ENCODE results near the gene WDFY2.
"Not testable (repeated sequence)": the region's sequence is repeated elsewhere in the genome, so short reads cannot be mapped to it uniquely, and the experiment has no call there.

Gene WDFY2

DNA sequence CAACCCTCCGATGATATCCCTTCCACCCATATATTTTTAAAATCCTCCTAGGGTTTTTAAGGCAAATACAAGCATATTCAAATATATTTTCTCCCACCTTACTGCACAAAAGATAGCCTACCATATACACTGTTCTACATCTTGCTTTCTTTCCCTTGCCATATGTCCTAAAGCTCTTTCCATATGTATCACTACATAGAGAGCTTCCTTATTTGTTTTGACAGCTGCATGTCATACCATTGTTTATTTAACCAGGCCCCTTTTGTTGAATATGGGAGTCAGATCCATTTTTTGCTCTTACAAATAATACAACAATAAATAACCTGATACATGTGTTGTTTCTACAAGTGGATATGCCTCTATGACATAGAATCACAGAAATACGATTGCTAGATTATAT is 32.8 kb upstream of the WDFY2 start:
- no peaks in the 10 kb centered on the region for H3K27me3 ChIP-seq (ENCODE audit: insufficient read depth, low read length)
- H3K4me1 ChIP-seq (ENCODE audit: insufficient read depth, low read length) = no peaks in the 10 kb centered on the region; the same call in 1 of the 2 replicates
- no peak overlapping the region for H3K9ac ChIP-seq (ENCODE audit: low read depth, low read length)
- no peak overlapping the region for H3K27ac ChIP-seq (ENCODE audit: low read length)
- no peak overlapping the region for H3K4me3 ChIP-seq (ENCODE audit: low read length)
- no peaks in the 10 kb centered on the region for H3K36me3 ChIP-seq (ENCODE audit: insufficient read depth, low read depth, low read length)
- H3K9me3 ChIP-seq (ENCODE audit: insufficient read depth, low read depth, low read length) = no peaks in the 10 kb centered on the region

DNA sequence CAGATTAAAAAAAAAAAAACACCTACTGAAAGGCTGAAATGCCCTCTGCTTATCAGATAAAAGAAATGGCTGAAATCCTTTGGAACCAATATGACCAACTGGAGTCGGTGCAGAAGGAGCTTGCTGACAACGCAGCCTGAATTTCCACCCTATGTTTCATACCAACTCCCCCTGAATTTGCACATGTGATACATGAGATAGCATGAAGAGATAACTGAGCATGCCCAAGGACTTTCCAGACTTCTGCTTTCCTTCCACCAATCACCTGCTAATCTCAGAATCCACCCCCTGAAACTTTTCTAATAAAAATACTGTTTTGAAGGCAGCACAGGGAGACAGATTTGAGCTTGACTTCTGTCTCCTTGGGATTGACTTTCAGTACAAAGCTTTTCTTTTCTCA is 32.2 kb upstream of the WDFY2 start:
- Histone ChIP-seq H3K4me3 (ENCODE audit: low read length) (no peak overlapping the region), H3K36me3 (ENCODE audit: insufficient read depth, low read depth, low read length) (no peaks in the 10 kb centered on the region), H3K27ac (ENCODE audit: low read length) (no peak overlapping the region), H3K4me1 (ENCODE audit: insufficient read depth, low read length) (no peaks in the 10 kb centered on the region; the same call in 1 of the 2 replicates), H3K9ac (ENCODE audit: low read depth, low read length) (no peak overlapping the region), H3K27me3 (ENCODE audit: insufficient read depth, low read length) (no peaks in the 10 kb centered on the region), H3K9me3 (ENCODE audit: insufficient read depth, low read depth, low read length) (no peaks in the 10 kb centered on the region)

DNA sequence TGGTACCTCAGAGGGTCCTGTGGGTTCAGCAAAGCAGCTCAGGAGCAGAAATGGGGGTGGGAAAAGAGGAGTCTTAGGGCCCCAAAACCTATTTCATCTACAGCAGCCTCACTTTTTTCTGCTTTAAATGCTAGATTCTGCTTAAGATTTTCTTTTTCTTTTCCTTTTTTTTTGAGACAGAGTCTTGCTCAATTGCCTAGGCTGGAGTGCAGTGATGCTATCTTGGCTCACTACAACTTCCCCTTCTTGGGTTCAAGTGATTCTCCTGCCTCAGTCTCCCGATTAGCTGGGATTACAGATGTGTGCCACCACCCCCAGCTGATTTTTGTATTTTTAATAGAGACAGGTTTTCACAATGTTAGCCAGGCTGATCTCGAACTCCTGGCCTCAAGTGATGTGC is 30.7 kb upstream of the WDFY2 start:
- no peak overlapping the region for H3K9ac ChIP-seq (ENCODE audit: low read depth, low read length)

DNA sequence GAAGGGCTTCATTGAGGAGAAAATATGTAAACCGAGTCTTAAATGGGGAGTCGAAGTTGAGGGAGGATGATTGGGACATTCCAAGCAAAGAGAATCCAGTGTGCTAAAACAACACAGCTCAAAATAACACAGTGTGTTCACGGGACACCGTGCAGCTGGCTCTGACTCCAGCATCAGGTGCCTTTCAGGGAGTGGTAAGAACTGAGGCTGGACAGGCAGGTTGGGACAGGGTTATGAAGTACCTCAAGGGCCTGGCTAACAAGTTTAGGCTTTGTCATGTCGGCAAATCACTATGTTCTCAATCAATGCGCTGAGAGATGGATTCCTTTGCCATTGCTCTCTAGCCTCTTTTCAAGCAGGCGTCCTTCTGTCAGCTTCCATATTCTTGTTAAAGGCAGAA is 27.5 kb upstream of the WDFY2 start:
- H3K27me3 ChIP-seq (ENCODE audit: insufficient read depth, low read length) = no peaks in the 10 kb centered on the region
- H3K4me3 ChIP-seq (ENCODE audit: low read length) = no peak overlapping the region
- no peak overlapping the region for H3K27ac ChIP-seq (ENCODE audit: low read length)
- no peak overlapping the region for H3K9ac ChIP-seq (ENCODE audit: low read depth, low read length)
- no peaks in the 10 kb centered on the region for H3K36me3 ChIP-seq (ENCODE audit: insufficient read depth, low read depth, low read length)
- no peaks in the 10 kb centered on the region for H3K9me3 ChIP-seq (ENCODE audit: insufficient read depth, low read depth, low read length)
- H3K4me1 ChIP-seq (ENCODE audit: insufficient read depth, low read length) = peaks cover 3% of the 10 kb centered on the region; the same call in 1 of the 2 replicates

More for the DNA sequence above, 30.7 kb upstream of the WDFY2 start:
- no peak overlapping the region for H3K27ac ChIP-seq (ENCODE audit: low read length)
- no peaks in the 10 kb centered on the region for H3K36me3 ChIP-seq (ENCODE audit: insufficient read depth, low read depth, low read length)
- H3K27me3 ChIP-seq (ENCODE audit: insufficient read depth, low read length) = no peaks in the 10 kb centered on the region
- H3K4me3 ChIP-seq (ENCODE audit: low read length) = no peak overlapping the region
- H3K4me1 ChIP-seq (ENCODE audit: insufficient read depth, low read length) = peaks cover 3% of the 10 kb centered on the region; the same call in 1 of the 2 replicates
- no peaks in the 10 kb centered on the region for H3K9me3 ChIP-seq (ENCODE audit: insufficient read depth, low read depth, low read length)

DNA sequence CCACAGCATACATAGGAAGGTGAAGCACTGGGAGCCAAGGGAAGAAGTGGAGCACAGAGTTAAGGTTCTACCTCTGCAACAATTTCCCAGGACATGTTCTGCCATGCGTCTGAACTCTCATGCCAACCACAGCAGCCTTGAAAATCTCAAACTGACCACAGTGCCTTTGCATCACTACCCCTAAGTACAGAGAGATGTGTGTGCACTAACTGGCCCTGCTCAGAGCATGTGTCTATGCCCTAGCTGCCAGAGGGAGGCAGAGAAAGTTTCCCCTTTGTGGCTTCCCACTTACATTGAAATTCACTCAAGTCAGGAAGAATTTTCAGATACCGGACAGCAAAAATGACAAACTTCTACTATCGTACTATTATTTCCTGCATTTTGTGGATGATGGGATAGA is 26.8 kb upstream of the WDFY2 start:
- Histone ChIP-seq H3K27me3 (ENCODE audit: insufficient read depth, low read length) (no peaks in the 10 kb centered on the region), H3K9ac (ENCODE audit: low read depth, low read length) (no peak overlapping the region), H3K36me3 (ENCODE audit: insufficient read depth, low read depth, low read length) (no peaks in the 10 kb centered on the region), H3K4me1 (ENCODE audit: insufficient read depth, low read length) (peaks cover 3% of the 10 kb centered on the region; the same call in 1 of the 2 replicates), H3K9me3 (ENCODE audit: insufficient read depth, low read depth, low read length) (no peaks in the 10 kb centered on the region), H3K4me3 (ENCODE audit: low read length) (no peak overlapping the region), H3K27ac (ENCODE audit: low read length) (no peak overlapping the region)

DNA sequence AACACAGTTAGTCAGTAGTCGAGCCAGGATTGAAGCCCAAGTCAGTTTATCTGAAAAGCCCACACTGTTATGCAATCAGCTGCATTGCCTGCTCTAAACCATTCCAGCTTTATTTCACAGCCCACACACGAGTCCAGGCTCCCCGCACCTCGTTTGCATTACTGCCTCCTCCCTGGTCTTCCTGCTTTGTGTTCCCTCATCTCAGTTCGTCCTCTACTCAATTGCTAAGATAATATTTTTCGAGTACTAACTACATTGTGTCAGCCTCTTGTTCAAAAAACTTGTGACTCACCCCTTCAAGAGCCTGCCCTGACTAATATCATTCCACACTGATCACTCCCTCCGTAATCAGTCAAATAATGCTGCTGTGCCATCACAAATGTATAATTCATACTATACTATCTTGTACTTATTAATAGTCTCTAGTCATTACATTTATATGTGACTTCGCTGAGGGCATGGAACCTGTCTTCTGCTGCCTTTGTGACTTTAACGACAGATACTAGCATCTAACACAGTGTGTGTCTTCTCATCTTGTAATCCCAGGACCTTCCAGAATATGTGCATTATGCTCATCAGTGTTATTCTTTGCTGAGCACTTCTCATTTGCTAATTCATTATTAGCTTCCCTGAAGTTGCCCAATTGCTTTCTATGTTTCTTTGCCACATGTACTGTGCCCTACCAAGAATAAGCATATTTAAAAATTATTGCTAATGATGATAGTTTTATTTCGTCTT is 26.2 kb upstream of the WDFY2 start:
- Histone ChIP-seq H3K4me3 (ENCODE audit: low read length) (no peak overlapping the region), H3K36me3 (ENCODE audit: insufficient read depth, low read depth, low read length) (no peaks in the 10 kb centered on the region), H3K27me3 (ENCODE audit: insufficient read depth, low read length) (no peaks in the 10 kb centered on the region), H3K27ac (ENCODE audit: low read length) (no peak overlapping the region), H3K4me1 (ENCODE audit: insufficient read depth, low read length) (peaks cover 3% of the 10 kb centered on the region; the same call in 1 of the 2 replicates), H3K9ac (ENCODE audit: low read depth, low read length) (no peak overlapping the region), H3K9me3 (ENCODE audit: insufficient read depth, low read depth, low read length) (no peaks in the 10 kb centered on the region)

DNA sequence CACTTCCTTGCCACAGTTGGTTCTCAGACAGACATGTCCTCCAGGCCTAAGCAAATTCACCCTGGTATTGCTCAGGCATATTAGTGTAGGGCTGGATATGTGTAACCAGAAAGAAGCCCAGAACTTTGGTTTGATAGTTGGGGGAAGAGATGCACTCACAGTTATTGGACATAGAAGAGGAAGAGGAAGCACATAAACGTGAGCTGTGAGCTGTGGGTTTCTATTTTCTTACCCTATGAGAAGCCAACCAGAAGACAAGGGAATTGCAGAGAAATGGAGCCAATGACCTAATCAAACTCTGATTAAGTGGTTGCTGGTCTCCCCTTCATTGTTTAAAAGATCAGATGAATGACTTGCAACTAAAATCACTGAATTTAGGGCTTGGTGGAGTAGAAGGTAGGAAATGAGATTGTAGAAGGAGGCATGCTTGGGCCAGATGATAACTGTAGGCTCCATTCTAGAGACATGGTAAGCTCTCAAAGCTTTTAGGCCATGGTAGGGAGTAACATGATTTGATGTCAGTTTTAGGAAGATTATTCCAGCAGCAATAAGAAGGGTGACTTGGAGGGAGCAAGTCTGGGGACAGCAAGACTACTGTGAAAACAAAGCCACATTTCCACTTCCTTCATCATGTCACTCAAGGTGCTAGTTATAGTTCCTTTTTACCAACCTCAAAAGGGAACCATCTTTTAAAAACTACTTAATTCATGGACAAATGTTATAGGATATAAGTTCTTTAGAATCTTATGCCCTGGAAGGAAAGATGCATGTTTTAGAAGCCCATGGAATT is 24.1 kb upstream of the WDFY2 start:
- H3K36me3 ChIP-seq (ENCODE audit: insufficient read depth, low read depth, low read length) = no peaks in the 10 kb centered on the region
- H3K9me3 ChIP-seq (ENCODE audit: insufficient read depth, low read depth, low read length) = no peaks in the 10 kb centered on the region
- H3K27ac ChIP-seq (ENCODE audit: low read length) = no peak overlapping the region
- no peaks in the 10 kb centered on the region for H3K27me3 ChIP-seq (ENCODE audit: insufficient read depth, low read length)
- H3K9ac ChIP-seq (ENCODE audit: low read depth, low read length) = no peak overlapping the region
- H3K4me1 ChIP-seq (ENCODE audit: insufficient read depth, low read length) = peaks cover 3% of the 10 kb centered on the region; the same call in 1 of the 2 replicates
- no peak overlapping the region for H3K4me3 ChIP-seq (ENCODE audit: low read length)

DNA sequence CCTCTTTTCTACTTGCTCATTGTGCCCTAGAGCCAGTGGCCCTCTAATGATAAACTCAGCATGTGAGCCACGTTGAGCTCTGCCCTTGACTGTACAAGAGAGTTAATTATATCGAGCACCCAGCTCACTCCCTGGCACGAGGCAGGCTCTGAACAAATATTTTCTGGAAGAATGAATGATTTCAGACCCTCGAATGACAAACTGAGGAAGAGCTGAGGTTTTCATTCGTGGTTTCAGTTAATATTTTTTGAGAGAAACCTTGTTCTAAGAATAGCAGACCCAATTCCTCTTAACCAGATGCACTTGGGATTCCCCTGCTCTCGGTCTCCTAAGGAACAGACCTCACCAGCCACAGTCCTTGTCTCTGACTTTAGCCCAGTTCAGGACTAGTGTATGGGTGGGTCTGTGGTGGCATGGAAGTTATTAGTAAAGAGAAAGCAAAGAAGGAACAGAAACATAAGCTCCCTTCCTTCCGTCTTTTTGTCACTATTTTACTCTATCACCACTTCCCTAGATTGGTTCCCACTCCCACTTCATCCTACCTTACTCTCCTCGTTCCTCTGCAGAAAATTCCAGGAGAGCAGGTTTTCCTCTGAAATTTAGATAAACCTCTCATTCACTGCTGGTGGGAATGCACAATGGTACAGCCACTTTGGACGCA is 22.1 kb upstream of the WDFY2 start:
- Histone ChIP-seq H3K4me1 (ENCODE audit: insufficient read depth, low read length) (peaks cover 3% of the 10 kb centered on the region; the same call in 1 of the 2 replicates), H3K4me3 (ENCODE audit: low read length) (no peak overlapping the region), H3K27me3 (ENCODE audit: insufficient read depth, low read length) (no peaks in the 10 kb centered on the region), H3K9me3 (ENCODE audit: insufficient read depth, low read depth, low read length) (peaks cover 5% of the 10 kb centered on the region), H3K36me3 (ENCODE audit: insufficient read depth, low read depth, low read length) (no peaks in the 10 kb centered on the region), H3K9ac (ENCODE audit: low read depth, low read length) (no peak overlapping the region), H3K27ac (ENCODE audit: low read length) (no peak overlapping the region)

DNA sequence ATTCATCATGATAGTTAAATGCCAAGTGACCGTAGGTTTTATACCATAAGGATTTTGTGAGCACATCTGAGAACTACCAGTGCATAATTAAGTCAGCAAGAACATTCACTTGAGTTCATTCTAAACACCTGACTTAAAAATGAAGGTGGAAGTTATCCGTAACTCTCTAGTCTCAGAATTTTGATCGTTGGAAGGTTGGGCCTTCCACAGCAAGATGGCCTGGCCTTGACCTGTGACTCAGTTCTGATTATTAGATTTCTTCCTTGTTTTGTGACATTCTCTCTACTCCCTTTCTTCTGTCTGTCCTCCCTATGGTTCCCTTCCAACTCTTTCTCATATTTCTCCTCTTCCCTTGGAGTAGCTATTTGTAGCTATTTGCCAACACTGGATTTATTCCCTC is 20.0 kb upstream of the WDFY2 start:
- H3K4me1 ChIP-seq (ENCODE audit: insufficient read depth, low read length) = no peaks in the 10 kb centered on the region
- no peak overlapping the region for H3K27ac ChIP-seq (ENCODE audit: low read length)
- H3K9me3 ChIP-seq (ENCODE audit: insufficient read depth, low read depth, low read length) = peaks cover 11% of the 10 kb centered on the region
- no peaks in the 10 kb centered on the region for H3K27me3 ChIP-seq (ENCODE audit: insufficient read depth, low read length)
- H3K9ac ChIP-seq (ENCODE audit: low read depth, low read length) = no peak overlapping the region
- no peaks in the 10 kb centered on the region for H3K36me3 ChIP-seq (ENCODE audit: insufficient read depth, low read depth, low read length)
- H3K4me3 ChIP-seq (ENCODE audit: low read length) = no peak overlapping the region

DNA sequence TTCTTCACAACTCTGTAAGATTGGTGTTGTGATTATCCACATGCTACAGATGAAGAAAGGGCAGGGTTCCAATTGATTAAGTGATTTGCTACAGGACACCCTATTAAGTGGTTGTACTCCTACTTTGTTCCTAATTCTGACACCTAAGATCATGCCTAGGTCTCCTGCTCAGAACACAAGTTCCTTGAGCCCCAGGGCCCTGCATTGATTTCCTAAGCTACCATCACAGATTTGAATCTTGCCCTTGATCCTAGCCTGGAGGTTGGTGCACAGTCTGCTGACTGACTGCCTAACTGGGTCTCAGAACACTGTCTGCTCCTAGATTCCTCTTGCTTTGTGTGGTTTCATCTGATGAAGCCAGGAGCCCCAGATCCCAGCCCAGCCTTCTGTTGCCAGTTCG is 19.6 kb upstream of the WDFY2 start:
- Histone ChIP-seq H3K9ac (ENCODE audit: low read depth, low read length) (no peak overlapping the region), H3K36me3 (ENCODE audit: insufficient read depth, low read depth, low read length) (no peaks in the 10 kb centered on the region), H3K9me3 (ENCODE audit: insufficient read depth, low read depth, low read length) (peaks cover 11% of the 10 kb centered on the region), H3K27me3 (ENCODE audit: insufficient read depth, low read length) (no peaks in the 10 kb centered on the region), H3K4me3 (ENCODE audit: low read length) (no peak overlapping the region), H3K4me1 (ENCODE audit: insufficient read depth, low read length) (no peaks in the 10 kb centered on the region), H3K27ac (ENCODE audit: low read length) (no peak overlapping the region)

DNA sequence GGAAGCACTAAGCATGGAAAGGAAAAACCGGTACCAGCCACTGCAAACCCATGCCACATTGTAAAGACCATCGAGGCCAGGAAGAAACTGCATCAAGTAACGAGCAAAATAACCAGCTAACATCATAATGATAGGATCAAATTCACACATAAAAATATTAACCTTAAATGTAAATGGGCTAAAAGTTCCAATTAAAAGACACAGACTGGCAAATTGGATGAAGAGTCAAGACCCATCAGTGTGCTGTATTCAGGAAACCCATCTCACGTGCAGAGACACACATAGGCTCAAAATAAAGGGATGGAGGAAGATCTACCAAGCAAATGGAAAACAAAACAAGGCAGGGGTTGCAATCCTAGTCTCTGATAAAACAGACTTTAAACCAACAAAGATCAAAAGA is 15.3 kb upstream of the WDFY2 start:
- H3K36me3 ChIP-seq (ENCODE audit: insufficient read depth, low read depth, low read length); H3K4me1 ChIP-seq (ENCODE audit: insufficient read depth, low read length); H3K4me3 ChIP-seq (ENCODE audit: low read length); H3K9ac ChIP-seq (ENCODE audit: low read depth, low read length); H3K27ac ChIP-seq (ENCODE audit: low read length); H3K27me3 ChIP-seq (ENCODE audit: insufficient read depth, low read length): not testable (repeated sequence)
- peaks cover 11% of the 10 kb centered on the region for H3K9me3 ChIP-seq (ENCODE audit: insufficient read depth, low read depth, low read length)
